NCI-H187 treated with DMSO at 0.1 percent for 48 hours (cell line): ENCODE measurements around the gene CFP.

Experiments
- DNase-seq: peaks from one replicate; lab custom pipeline; 2025; lab: John Stamatoyannopoulos, UW

The CFP gene

DNA sequence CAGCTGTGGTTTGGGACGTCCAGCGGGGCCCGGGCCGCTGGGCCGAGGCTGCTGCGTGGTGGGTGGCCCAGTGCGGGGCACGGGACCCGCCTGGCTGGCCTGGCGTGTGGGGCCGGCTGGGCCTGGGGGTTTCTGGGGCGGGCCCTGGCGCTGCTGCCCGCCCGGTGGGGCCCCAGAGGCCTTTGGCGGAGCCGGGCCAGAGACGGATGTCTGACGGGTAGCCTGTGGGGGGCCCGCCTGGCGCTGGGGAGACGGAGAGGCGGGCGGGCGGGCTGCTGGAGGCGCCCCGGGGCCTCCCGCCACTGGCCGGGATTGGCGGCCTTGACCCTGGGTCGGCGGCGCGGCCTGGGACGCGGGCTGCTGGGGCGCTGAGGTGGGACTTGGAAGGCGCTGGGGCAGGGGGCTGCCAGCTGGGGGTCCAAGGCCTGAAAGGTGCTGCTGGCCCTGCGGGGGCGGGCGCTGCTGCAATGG lies 55.6 kb downstream of the CFP start:
- no peak for DNase-seq

- no peak for DNase-seq
These were observed 56.2 kb downstream of the CFP start for GRCh38 chrX:47573341-47574075.
